HL-60 (cell line): ENCODE results near the gene NPEPPS.
"Not testable (repeated sequence)": the region's sequence is repeated elsewhere in the genome, so short reads cannot be mapped to it uniquely, and the experiment has no call there.

Experiments used
- DNase-seq, 2 experiments: peaks; one replicate each; pipeline ENCODE4 v3.0.0-alpha.2; 2010 to 2020; ENCODE audit warnings: low read depth in 1 of 2, low spot score in 1 of 2
- H3K27ac ChIP-seq: fragments of 250-450 bp; sonication (Bioruptor Pico); replicated peaks from 2 replicates; pipeline ENCODE4 v1.5.1; 2020; ENCODE audit warnings: mild to moderate bottlenecking, moderate library complexity
- H3K27me3 ChIP-seq: fragments of 250-450 bp; sonication (Bioruptor Pico); 2 replicates; pipeline ENCODE4 v1.5.1; 2021; ENCODE audit warnings: mild to moderate bottlenecking, moderate library complexity; ENCODE audit not compliant: insufficient read depth, poor library complexity, severe bottlenecking
- H3K4me3 ChIP-seq: replicated peaks from 2 replicates; pipeline ENCODE4 v1.5.1; 2011; ENCODE audit warnings: mild to moderate bottlenecking, control low read depth, low read length; ENCODE audit not compliant: insufficient read depth
- CTCF ChIP-seq: IDR thresholded peaks from one replicate; pipeline ENCODE4 v1.5.1; 2011; ENCODE audit warnings: low read length, control low read depth, inconsistent platforms; ENCODE audit not compliant: insufficient read depth
- GABPA ChIP-seq: IDR thresholded peaks from 2 replicates; pipeline ENCODE4 v1.6.1; 2012; ENCODE audit warnings: low read depth
- POLR2AphosphoS5 ChIP-seq: IDR thresholded peaks from 2 replicates; pipeline ENCODE4 v1.6.1; 2012; ENCODE audit warnings: low read depth
- REST ChIP-seq: IDR thresholded peaks from 2 replicates; pipeline ENCODE4 v1.6.1; 2012; ENCODE audit warnings: low read depth; ENCODE audit not compliant: insufficient replicate concordance
- SPI1 ChIP-seq: IDR thresholded peaks from 2 replicates; pipeline ENCODE4 v1.6.1; 2012; ENCODE audit warnings: low read depth, mild to moderate bottlenecking, borderline replicate concordance

Gene NPEPPS

GRCh38 chr17:47593522-47593921 is 62.6 kb downstream of the NPEPPS start:
- H3K27ac ChIP-seq, DNase-seq, H3K27me3 ChIP-seq, H3K4me3 ChIP-seq: not testable (repeated sequence)

- TF ChIP-seq SPI1 (no peak), REST (no peak), CTCF (no peak), POLR2AphosphoS5 (no peak), GABPA (no peak)
- H3K4me3 ChIP-seq = no peak overlapping the region
- no peaks in the 10 kb centered on the region for H3K27me3 ChIP-seq
- DNase-seq = no peak
- no peak overlapping the region for H3K27ac ChIP-seq
Observed at GRCh38 chr17:47603830-47604597, 73.1 kb downstream of the NPEPPS start.

GRCh38 chr17:47604598-47604927 is 73.7 kb downstream of the NPEPPS start:
- no peak for DNase-seq
- Histone ChIP-seq H3K27me3 (no peaks in the 10 kb centered on the region), H3K4me3 (no peak overlapping the region), H3K27ac (no peak overlapping the region)
- no peak for TF ChIP-seq CTCF

GRCh38 chr17:47605011-47605410 is 74.1 kb downstream of the NPEPPS start:
- DNase-seq = no peak
- no peak overlapping the region for H3K27ac ChIP-seq
- TF ChIP-seq CTCF (no peak), POLR2AphosphoS5 (no peak)
- H3K27me3 ChIP-seq = no peaks in the 10 kb centered on the region
- H3K4me3 ChIP-seq = no peak overlapping the region

GRCh38 chr17:47607481-47607880 is 76.6 kb downstream of the NPEPPS start:
- H3K27ac ChIP-seq = no peak overlapping the region
- DNase-seq = no peak
- TF ChIP-seq POLR2AphosphoS5 = no peak
- no peak for TF ChIP-seq GABPA
- TF ChIP-seq REST = no peak
- no peak for TF ChIP-seq SPI1
- TF ChIP-seq CTCF = no peak
- no peak overlapping the region for H3K4me3 ChIP-seq
- no peaks in the 10 kb centered on the region for H3K27me3 ChIP-seq
